ENCODE data around the gene SET. TPM values are rescaled to one million over a fixed set of nuclear protein-coding genes. Genes with fewer than 3 reads are reported as not detected.

The SET gene
- total RNA-seq, 1 donor from 2014 or later = 320 TPM

- DNase-seq (ENCODE audit: low read depth in 2 of 2) = no peak
These were observed 23.7 kb downstream of the SET start for GRCh38 chr9:128712451-128713410.

- no peak for DNase-seq (ENCODE audit: low read depth in 2 of 2)
These were observed 24.4 kb downstream of the SET start for GRCh38 chr9:128713411-128713780.

GRCh38 chr9:128713941-128714573 lies 25.0 kb downstream of the SET start:
- no peak for DNase-seq (ENCODE audit: low read depth in 2 of 2)

GRCh38 chr9:128714586-128715435 lies 25.8 kb downstream of the SET start:
- no peak for DNase-seq (ENCODE audit: low read depth in 2 of 2)

- DNase-seq (ENCODE audit: low read depth in 2 of 2) = no peak
These were observed 26.4 kb downstream of the SET start for GRCh38 chr9:128715436-128715750.

- no peak for DNase-seq (ENCODE audit: low read depth in 2 of 2)
These were observed 27.7 kb downstream of the SET start for GRCh38 chr9:128716581-128717254.

- no peak for DNase-seq (ENCODE audit: low read depth in 2 of 2)
These were observed 29.0 kb downstream of the SET start for GRCh38 chr9:128718047-128718446.

GRCh38 chr9:128718475-128718874 lies 29.5 kb downstream of the SET start:
- no peak for DNase-seq (ENCODE audit: low read depth in 2 of 2)

- DNase-seq (ENCODE audit: low read depth in 2 of 2) = no peak
These were observed 31.0 kb downstream of the SET start for GRCh38 chr9:128719919-128720605.

- DNase-seq (ENCODE audit: low read depth in 2 of 2) = no peak
These were observed 31.9 kb downstream of the SET start for GRCh38 chr9:128720841-128721486.

- DNase-seq (ENCODE audit: low read depth in 2 of 2) = no peak
These were observed 32.5 kb downstream of the SET start for GRCh38 chr9:128721487-128722010.

GRCh38 chr9:128722380-128723351 lies 33.6 kb downstream of the SET start:
- DNase-seq (ENCODE audit: low read depth in 2 of 2) = no peak

GRCh38 chr9:128723352-128723865 lies 34.4 kb downstream of the SET start:
- DNase-seq (ENCODE audit: low read depth in 2 of 2) = peak in 1 of 2 donors; percentile 15

GRCh38 chr9:128723866-128724743 lies 35.1 kb downstream of the SET start, which contains the start of gene ZDHHC12:
Gene ZDHHC12, minus strand, starts transcription at chr9:128724127. Its CDS starts 34 bp downstream, at chr9:128724093.
- peak; percentile 95 to 98 for DNase-seq (ENCODE audit: low read depth in 2 of 2)

- peak; percentile 43 to 87 for DNase-seq (ENCODE audit: low read depth in 2 of 2)
These were observed 35.8 kb downstream of the SET start for GRCh38 chr9:128724744-128725211.

- no peak for DNase-seq (ENCODE audit: low read depth in 2 of 2)
These were observed 38.7 kb downstream of the SET start for GRCh38 chr9:128727640-128728248.

GRCh38 chr9:128728298-128728697 lies 39.3 kb downstream of the SET start:
- no peak for DNase-seq (ENCODE audit: low read depth in 2 of 2)

Data from lung microvascular endothelial cell (primary cell).